GM12872 (cell line): Measurements from ENCODE around the gene MAGIX.

Experiments used
- TF ChIP-seq, protein P1 (sequence below): IDR thresholded peaks from 3 replicates; pipeline ENCODE4 v1.5.1; 2011; ENCODE audit warnings: low read depth, mild to moderate bottlenecking, low read length, moderate library complexity; ENCODE audit not compliant: insufficient read depth

Gene MAGIX

DNA sequence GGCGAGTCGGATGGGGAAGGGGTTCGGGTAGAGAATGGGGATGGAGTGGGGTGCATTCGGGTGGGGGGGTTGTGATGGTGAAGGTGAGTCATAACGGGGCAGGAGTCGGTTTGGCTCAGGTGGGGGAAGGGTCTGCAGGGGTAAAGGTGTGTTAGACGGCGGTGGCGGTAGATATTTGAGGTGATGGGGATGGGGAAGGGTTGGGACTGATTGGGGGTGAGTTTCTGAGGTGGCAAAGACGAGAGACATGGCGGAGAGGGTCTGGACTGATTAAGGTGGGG lies 36.7 kb downstream of the MAGIX start:
- TF ChIP-seq, protein P1, sequence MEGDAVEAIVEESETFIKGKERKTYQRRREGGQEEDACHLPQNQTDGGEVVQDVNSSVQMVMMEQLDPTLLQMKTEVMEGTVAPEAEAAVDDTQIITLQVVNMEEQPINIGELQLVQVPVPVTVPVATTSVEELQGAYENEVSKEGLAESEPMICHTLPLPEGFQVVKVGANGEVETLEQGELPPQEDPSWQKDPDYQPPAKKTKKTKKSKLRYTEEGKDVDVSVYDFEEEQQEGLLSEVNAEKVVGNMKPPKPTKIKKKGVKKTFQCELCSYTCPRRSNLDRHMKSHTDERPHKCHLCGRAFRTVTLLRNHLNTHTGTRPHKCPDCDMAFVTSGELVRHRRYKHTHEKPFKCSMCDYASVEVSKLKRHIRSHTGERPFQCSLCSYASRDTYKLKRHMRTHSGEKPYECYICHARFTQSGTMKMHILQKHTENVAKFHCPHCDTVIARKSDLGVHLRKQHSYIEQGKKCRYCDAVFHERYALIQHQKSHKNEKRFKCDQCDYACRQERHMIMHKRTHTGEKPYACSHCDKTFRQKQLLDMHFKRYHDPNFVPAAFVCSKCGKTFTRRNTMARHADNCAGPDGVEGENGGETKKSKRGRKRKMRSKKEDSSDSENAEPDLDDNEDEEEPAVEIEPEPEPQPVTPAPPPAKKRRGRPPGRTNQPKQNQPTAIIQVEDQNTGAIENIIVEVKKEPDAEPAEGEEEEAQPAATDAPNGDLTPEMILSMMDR, result no peak

DNA sequence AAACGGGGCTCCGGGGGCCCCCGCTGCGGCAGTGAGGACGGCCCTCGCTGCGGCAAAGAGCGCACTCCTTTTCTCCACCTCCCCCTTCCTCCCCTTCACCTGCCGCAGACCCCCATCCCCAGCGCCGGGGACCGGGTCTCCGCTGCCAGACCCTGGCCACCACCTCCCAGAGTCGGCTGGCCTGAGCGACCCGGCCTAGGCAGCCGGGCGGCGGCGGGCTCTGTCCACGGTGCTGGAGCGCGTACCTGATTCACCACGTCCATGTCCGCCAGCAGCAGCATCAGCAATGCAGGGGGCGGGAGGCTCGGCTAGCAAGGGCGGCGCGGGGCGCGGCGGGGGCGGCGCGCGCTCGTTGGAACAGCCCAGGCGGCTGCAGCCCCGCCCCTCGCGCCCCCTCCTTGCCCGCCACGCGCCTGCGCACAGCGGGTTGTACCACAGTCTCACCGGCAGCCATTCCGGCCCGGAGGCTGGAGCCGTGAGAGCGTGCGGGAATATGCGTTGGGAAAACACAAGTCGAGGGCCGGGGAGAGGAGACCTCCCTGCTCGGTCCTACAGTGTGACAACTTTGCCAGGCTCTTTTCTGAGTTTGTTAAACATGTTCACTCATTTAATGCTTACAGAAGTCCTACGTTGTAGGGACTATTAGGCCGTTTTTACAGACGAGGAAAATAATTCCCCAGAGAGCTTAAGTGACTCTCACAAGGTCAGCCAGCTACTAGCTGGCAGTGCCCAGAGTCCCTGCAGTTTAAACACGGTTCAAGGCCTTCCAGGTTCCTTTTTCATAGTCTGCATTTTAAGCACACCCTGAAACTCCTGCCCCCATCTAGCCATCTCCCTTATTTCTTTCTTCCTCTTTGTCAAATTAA lies 37.6 kb downstream of the MAGIX start, which contains the start of gene SYP:
Gene SYP (minus strand): TSS at position 288 of the 866 bp plus-strand sequence. CDS start 7 bp downstream, at position 281.
- TF ChIP-seq, protein P1, result no peak

DNA sequence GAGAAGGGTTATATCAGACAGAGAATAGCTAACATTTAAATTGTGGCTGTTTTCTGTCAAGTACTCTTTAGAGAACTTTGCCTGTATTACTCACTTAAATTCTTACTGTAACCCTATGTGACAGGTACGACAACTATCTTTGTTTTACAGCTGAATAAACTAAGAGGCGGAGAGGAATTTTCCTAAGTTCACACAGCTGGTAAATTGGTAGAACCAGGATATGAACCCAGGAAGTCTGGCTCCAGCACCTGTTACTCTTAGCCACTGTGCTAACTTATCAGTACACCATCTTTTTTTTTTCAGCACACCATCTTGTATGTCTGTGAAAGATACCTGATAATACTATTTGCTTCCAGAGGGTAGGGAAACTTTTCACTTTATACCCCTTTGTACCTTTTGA lies 39.5 kb downstream of the MAGIX start:
- TF ChIP-seq, protein P1, result no peak

DNA sequence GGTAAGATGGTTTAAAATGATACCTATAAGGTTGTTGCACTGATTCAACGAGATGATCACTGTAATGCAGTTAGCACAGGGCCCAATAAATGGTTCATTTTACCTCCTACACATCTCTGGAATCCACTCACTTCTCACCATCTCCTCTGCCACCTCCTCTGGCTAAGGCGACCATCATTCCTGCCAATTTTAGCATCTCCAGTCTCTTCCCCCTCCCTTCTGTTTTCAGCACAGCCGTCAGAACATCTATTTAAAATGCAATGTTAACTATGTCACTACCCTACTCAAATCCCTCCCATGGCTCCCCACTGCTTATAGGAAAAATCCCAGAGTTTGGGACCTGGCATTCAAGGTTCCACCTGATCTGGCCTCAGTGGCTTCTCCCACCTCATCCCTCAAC lies 41.0 kb downstream of the MAGIX start:
- TF ChIP-seq, protein P1, result no peak

DNA sequence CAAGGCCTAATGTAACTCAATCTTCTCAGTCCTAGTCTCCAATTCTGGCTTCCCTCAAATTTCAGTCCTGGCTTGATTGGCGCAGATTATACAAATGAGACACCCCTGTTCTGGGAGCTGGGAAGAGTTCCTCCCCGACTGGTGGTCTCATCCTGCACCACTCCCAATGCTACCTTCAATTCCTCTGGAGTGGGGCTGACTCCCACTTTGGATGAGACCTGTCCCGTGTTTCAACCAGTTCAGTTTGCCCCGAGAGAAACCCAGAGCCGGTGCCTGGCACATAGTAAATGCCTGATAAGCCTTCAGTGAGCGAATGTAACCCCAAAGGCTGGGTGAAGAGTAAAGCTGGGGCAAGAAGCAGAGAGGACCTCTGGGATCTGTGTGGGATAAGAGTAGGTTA lies 41.5 kb downstream of the MAGIX start:
- TF ChIP-seq, protein P1, result no peak

DNA sequence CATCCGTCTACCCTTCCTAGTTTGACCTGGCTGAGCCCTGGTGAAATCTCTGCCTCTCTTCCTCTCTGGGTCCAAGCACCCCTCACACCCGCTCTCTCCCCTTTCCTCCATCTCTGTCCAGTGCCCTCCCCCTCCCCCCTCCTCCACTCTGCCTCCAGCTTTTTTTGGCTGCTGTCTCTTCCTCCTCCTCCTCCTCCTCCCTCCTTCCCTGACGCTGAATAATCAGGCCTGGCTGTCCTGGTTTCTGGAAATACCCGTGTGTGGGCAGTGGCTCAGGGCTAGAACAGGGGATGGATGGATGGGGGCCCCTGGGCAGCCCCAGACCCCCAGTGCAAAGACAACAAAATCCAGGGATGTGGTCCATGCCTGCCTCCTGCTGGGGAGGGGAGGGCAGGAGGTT lies 42.2 kb downstream of the MAGIX start:
- TF ChIP-seq, protein P1, result no peak

DNA sequence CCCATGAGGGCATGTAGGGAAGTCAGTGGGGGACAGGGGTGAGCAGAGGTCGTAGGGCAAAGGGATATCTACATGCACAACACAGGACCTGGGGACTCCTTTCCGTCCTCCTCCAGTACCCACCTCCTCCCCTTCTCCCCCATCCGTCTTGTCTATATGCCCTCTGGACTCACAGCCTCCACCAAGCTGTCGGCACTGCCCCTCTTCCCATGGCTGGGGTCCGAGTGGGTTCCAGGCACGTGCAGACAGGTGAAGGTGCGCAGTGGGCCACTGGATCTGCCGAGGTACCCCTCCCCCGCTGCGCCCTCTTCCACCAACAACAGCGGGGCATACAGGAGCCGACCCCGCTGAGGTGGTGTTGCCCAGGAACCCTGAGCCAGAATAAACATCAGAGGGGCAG lies 42.9 kb downstream of the MAGIX start:
- TF ChIP-seq, protein P1, result no peak

DNA sequence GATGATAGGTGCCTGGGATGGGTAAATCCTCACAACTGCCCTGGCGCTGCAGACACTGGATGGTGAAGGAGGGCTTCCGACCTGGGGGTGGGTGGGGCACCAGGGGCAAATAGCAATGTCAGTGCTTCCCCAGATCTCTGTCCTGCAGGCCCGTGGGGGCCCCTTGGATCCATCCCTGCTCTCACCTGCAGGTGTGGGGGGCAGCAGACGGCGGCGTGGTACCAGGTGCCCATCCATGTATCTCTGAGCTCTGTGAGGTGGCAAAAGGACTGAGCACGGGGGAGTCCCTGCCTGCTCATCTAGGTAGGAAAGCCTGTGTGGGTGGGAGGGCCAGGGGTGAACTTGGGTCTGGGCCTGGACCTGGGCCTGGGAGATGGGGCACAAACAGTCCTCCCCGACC lies 44.0 kb downstream of the MAGIX start:
- TF ChIP-seq, protein P1, result no peak
